Measurements from ENCODE around the gene ARPC2. TPM values are rescaled to one million over a fixed set of nuclear protein-coding genes. Genes with fewer than 3 reads are reported as not detected.

The ARPC2 gene
- total and polyA plus RNA-seq, 2 of the 13 experiments (the other 11 are each of a cell fraction or from before 2014, with no cell fraction given) = 168 to 303 TPM

- Histone ChIP-seq H3K9ac (ENCODE audit: insufficient read depth, low read depth, low read length) (peak overlapping the region; percentile 95), H3K36me3 (replicated peaks in 1 of 2; ENCODE audit: control insufficient read depth in 1 of 2, insufficient read depth in 2 of 2, low read length in 2 of 2) (no peaks in the 10 kb centered on the region), H3K9me3 (ENCODE audit: low read length) (no peaks in the 10 kb centered on the region), H3K4me2 (ENCODE audit: low read depth, low read length) (peak overlapping the region; percentile 93), H3K4me1 (ENCODE audit: insufficient read depth, low read length) (peaks cover 88% of the 10 kb centered on the region), H3K4me3 (replicated peaks in 1 of 3; ENCODE audit: insufficient read depth in 1 of 3, low read depth in 2 of 3, low read length in 3 of 3) (peak overlapping the region; percentile 83 to 99 (median 95)), H3K79me2 (ENCODE audit: insufficient read depth, low read length) (peaks cover 53% of the 10 kb centered on the region), H4K20me1 (ENCODE audit: insufficient read depth, low read length) (peaks cover 21% of the 10 kb centered on the region), H3K27me3 (ENCODE audit: control insufficient read depth in 1 of 2, insufficient read depth in 2 of 2, low read length in 2 of 2) (no peaks in the 10 kb centered on the region; a peak in 1 of 5 replicates), H2AFZ (ENCODE audit: low read length) (no peak overlapping the region), H3K27ac (ENCODE audit: extremely low read length, insufficient read depth, low read length) (peak overlapping the region; percentile 88)
- intact Hi-C loops (cut with micrococcal nuclease; ENCODE audit: unreplicated experiment) = loop anchor here (2.0 to 10.0 kb wide), 5 partner anchors 31 to 273 kb away; partner anchors contain the start of genes CATIP, CNOT9 and USP37
- DNase-seq (ENCODE audit: low spot score) = no peak
- ChIA-PET POLR2A (interaction anchor here (1.0 to 8.5 kb wide), 11 partner anchors 8 to 153 kb away, joined by 3 to 110 read pairs (median 19); partner anchors contain the start of genes AAMP, CATIP, CTDSP1 and PNKD), CTCF (ENCODE audit: low intra/inter-chr PET ratio, low total read pairs) (interaction anchor here (1.2 to 2.2 kb wide), 5 partner anchors 10 to 105 kb away, joined by 3 to 12 read pairs (median 6); partner anchors contain the start of gene CATIP)
- FAIRE-seq = no peak
- peak; percentile 0; the same call in 2 of the 3 replicates for ATAC-seq
- in situ Hi-C loops (cut with HindIII; ENCODE audit: extremely low pct_ligation_motif_present, low pct_unique_long_range_greater_than_20kb) = loop anchor here (5.0 kb wide), 1 partner anchor 106 kb away; the partner anchor contains the start of gene CTDSP1
- WGBS (ENCODE audit: low lambda C conversion rate) = 7% methylated on average over 11 of the region's 12 CpGs
- no TSS peak for BruUV-seq (replicated peaks)
- TF ChIP-seq HHEX (CRISPR knock-in tag; IDR thresholded peaks at IDR 0.05) (no peak), MXI1 (IDR thresholded peaks at IDR 0.05; ENCODE audit: borderline replicate concordance, low read depth, low read length) (no peak), HOXA9 (CRISPR knock-in tag; IDR thresholded peaks at IDR 0.05; ENCODE audit: borderline replicate concordance) (no peak), ZNF142 (CRISPR knock-in tag; IDR thresholded peaks at IDR 0.05) (no peak), RBM22 (optimal IDR thresholded peaks at IDR 0.05; ENCODE audit: low read length) (no peak), ATF2 (CRISPR knock-in tag; IDR thresholded peaks at IDR 0.05) (no peak), CCAR2 (optimal IDR thresholded peaks at IDR 0.05; ENCODE audit: low read depth, low read length) (no peak), KDM6A (CRISPR knock-in tag; IDR thresholded peaks at IDR 0.05; ENCODE audit: low read depth) (no peak), PLRG1 (conservative IDR thresholded peaks at IDR 0.05) (no peak), ZNF891 (CRISPR knock-in tag; IDR thresholded peaks at IDR 0.05) (no peak), REL (CRISPR knock-in tag; conservative IDR thresholded peaks at IDR 0.05) (no peak)
These were observed 74.5 kb downstream of the ARPC2 start for GRCh38 chr2:218291318-218292047.
